GM10847 (cell line): ENCODE results near the gene GRAMD1B.

Experiments
- POLR2A ChIP-seq: IDR thresholded peaks from 2 replicates; pipeline ENCODE4 v1.6.1; 2011; ENCODE audit not compliant: insufficient read length; ENCODE audit errors: extremely low read depth

Gene GRAMD1B

GRCh38 chr11:123570939-123571580, 141.0 kb downstream of the GRAMD1B start:
- TF ChIP-seq POLR2A = no peak

- no peak for TF ChIP-seq POLR2A
These were observed 143.2 kb downstream of the GRAMD1B start for GRCh38 chr11:123573286-123573685.

- no peak for TF ChIP-seq POLR2A
These were observed 145.4 kb downstream of the GRAMD1B start for GRCh38 chr11:123575441-123575840.

GRCh38 chr11:123576082-123576481, 146.0 kb downstream of the GRAMD1B start:
- TF ChIP-seq POLR2A = no peak

GRCh38 chr11:123576501-123576900, 146.4 kb downstream of the GRAMD1B start:
- no peak for TF ChIP-seq POLR2A

GRCh38 chr11:123577081-123577598, 147.1 kb downstream of the GRAMD1B start:
- no peak for TF ChIP-seq POLR2A

GRCh38 chr11:123578778-123579481, 148.9 kb downstream of the GRAMD1B start:
- no peak for TF ChIP-seq POLR2A

- TF ChIP-seq POLR2A = no peak
These were observed 149.4 kb downstream of the GRAMD1B start for GRCh38 chr11:123579482-123579812.

- TF ChIP-seq POLR2A = no peak
These were observed 150.1 kb downstream of the GRAMD1B start for GRCh38 chr11:123580137-123580536.

GRCh38 chr11:123580557-123581275, 150.6 kb downstream of the GRAMD1B start:
- TF ChIP-seq POLR2A = no peak

GRCh38 chr11:123581651-123582399, 151.8 kb downstream of the GRAMD1B start:
- TF ChIP-seq POLR2A = no peak

GRCh38 chr11:123582992-123583504, 153.0 kb downstream of the GRAMD1B start:
- no peak for TF ChIP-seq POLR2A

- TF ChIP-seq POLR2A = no peak
These were observed 154.1 kb downstream of the GRAMD1B start for GRCh38 chr11:123584186-123584585.

GRCh38 chr11:123584737-123585136, 154.7 kb downstream of the GRAMD1B start:
- no peak for TF ChIP-seq POLR2A

GRCh38 chr11:123585206-123585605, 155.1 kb downstream of the GRAMD1B start:
- TF ChIP-seq POLR2A = no peak
